Hematopoietic multipotent progenitor cell treated with erythropoietin and hydrocortisone succinate and interleukin-3 and kit ligand, for 6 days (in vitro differentiated cells): ENCODE results near the gene CCDC12.
A peak's percentile ranks its signal among the peaks of the same experiment; 100 is the strongest.

Source experiments
- DNase-seq: peaks from one replicate; pipeline ENCODE4 v3.0.0-alpha.2; 2015

Gene CCDC12

GRCh38 chr3:46954178-46954577 lies 22.4 kb downstream of the CCDC12 start:
- DNase-seq, result no peak

DNA sequence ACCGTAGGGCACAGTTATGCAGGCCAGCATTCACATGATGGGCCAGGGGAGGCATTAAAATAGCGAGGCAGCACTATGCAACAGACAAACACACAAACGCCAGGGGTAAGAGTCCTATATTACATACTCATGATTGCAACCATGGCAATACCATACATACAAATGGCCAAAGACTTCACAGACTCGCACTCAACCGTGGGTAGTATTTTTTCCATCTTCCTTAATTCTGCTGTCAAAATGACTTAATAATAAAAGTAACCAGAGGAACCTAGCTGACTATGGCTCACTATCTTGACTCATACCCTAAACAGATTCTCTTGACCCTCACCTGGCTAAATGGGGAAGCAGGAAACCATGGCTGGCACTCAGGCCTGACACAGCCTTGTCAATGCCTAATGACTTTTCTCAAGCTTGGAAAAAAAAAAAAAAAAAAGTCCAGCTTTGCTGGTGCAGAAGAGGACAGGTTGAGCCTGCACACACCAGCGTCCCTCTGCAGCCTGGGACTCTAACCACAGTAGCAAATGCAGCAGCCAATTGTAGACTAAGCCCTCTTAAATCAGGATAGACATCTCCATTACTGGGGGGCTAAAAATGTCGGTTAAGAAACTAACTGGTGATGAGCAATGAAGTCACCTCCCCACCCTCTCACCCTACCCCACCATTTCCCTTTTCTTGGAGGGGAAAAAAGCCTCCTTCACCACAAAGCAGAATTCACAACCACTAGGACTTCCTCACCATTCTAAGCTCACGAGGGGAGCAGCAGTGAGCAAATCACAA lies 23.1 kb downstream of the CCDC12 start:
- DNase-seq, result peak; percentile 60

- no peak for DNase-seq
Observed at GRCh38 chr3:46952813-46953212, 23.7 kb downstream of the CCDC12 start.

DNA sequence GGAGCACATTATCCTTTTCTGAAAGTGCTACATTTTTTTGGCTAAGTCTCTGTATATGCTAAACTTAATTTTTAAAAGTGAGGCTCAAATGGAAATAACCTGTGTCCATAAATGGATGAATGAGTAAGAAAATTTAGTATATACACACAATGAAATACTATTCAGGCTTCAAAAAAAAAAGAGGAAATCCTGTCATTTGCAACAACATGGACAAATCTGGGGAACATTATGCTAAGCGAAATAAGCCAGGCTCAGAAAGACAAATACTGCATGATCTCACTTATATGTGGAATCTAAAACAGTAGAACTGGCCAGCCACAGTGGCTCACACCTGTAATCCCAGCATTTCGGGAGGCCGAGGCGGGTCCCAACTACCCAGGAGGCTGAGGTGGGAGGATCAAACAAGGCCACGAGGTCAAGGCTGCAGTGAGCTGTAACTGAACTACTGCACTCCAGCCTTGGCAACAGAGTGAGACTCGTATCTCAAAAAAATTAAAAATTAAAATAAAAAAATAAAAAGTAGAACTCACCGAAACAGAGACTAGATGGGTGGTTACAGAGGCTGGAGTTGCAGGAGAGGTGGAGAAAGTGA lies 25.8 kb downstream of the CCDC12 start:
- no peak for DNase-seq

DNA sequence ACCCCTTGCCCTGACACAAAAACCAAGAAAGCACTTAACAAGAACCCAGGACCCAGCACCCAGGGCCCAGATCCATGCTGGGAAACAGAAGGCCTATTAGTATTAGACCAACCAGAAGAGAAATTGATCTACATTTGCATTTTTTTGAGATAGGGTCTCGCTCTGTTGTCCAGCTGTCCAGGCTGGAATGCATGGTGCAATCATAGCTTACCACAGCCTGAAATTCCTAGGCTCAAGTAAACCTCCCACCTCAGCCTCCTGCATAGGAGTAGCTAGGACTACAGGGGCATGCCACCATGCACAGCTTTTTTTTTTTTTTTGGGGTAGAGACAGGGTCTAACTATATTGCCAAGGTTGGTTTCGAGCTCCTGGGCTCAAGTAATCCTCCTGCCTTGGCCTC lies 26.4 kb downstream of the CCDC12 start:
- no peak for DNase-seq

DNA sequence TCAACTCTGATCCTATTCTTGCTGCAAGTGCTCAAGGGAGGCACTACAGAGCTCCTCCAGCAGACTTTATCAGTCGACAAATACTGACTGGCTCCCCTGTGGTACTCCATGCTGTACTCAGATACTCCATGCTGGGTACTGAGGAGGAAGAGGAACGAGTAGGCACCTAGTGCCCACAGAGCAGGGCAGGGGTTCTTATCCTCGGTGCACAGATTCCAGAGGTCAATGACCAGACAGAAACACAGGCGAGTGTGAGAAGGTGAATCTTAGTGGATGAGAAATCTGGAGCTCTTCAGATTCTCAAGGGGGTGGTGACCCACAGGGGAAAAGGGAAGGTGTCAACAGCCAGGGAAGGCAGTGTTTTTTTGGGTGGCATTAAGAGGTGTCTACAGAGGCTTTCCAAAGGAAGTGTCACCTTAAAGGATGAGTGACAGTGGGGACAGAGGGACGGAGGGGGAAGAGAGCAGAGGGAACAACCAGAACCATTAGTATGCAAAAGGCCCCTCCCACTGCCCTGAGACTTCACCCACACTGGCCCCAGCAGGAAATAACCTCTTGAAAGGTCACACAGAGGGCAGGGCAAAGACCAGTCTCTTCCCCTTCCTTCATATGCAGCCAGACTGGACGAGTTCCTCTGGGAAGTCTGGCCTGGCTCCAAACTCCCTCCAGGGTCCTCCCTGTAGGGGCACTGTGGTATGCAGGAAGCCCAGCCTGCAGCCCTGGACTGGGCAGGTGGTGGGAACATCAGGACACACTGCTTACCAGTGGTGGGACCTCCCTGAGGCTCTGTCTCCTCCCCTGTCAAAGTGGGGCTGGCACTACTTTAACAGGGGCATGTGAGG lies 27.5 kb downstream of the CCDC12 start:
- no peak for DNase-seq

DNA sequence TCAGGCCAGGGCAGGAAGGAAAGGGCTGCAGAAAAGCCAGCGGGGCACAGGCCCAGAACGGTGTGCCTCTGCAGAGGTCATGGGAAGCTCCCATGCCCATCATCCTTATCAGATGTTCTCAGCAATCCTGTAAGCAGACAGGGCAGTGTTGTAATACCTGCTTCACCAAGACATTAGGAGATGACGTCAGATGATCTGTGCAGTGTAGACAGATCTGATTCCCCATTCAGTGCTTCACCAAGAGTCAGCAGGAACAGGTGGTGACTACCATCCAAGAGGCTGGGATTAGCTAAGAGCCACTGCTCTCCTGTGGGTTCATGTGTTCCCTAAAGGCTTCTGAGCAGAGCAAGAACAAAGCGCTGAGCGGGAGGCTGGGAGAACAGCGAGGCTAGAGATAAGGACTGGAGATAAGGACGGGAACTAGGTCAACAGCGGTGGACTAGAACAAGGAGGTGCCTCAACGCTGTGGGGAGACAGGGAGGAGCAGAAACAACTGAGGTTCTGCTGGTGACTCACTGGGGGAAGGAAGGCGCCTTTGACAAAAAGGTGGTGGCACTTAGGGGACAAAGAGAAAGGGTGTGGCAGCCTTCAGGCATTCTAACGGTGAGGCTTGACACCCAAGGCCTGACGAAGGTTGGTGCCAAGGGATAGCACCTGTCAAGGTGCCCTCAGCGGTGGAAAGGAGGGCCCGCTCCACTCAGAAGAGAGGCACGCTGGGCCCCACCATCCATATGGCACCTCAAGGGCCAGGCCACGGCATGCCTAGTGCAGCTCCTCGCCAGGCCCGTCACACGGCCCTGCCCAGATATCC lies 28.4 kb downstream of the CCDC12 start:
- DNase-seq, result peak; percentile 89

DNA sequence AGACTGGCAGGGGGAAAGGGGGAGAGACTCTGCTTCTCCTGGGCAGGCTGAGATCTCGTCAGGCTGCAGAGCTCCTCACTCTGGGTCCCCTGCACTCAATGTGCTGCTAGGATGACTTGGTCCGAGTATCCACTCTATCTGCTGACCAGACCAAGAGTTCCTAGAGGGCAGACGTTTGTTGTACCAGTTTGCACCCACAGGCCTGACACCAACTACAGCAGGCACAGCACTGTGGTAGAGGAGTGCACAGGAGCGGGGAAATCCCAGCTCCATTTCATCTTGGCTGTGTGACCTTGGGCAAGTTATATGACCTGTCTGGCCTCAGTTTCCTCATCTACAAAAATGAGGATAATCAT lies 29.0 kb downstream of the CCDC12 start:
- no peak for DNase-seq

DNA sequence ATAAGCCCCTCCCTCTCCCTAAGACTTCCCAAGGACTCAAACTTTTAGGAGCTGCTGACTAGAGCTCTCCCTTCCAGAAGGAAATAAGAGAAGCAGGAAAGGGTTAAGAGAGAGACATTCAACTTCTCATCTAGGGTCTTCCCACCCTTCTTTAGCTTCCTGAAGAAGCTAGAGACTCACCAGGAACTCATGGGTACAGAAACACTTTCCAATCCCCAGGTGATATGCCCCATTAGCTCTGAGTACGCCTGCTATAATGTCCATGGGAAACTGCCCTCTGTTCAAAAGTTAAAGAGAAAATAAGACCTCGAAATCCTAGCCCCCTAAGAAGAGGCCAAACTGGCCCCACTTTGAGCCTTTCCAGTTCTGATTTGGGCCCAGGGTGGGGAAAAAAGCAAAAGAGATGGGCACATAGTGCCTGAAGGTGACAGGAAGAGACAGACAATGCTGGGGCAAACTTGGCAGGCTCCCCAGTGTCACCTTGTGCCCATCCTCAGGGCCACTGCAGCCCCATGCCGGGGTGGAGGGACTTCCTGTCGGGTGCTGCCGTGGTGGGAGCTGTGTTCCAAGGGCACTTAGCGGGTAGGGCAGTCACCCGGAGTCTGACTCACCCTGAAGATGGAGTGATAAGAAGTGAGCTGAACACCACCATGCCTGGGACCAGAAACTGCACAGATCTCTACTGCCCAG lies 29.5 kb downstream of the CCDC12 start:
- DNase-seq, result peak; percentile 93

- peak; percentile 40 for DNase-seq
Observed at GRCh38 chr3:46946416-46946815, 30.1 kb downstream of the CCDC12 start.

DNA sequence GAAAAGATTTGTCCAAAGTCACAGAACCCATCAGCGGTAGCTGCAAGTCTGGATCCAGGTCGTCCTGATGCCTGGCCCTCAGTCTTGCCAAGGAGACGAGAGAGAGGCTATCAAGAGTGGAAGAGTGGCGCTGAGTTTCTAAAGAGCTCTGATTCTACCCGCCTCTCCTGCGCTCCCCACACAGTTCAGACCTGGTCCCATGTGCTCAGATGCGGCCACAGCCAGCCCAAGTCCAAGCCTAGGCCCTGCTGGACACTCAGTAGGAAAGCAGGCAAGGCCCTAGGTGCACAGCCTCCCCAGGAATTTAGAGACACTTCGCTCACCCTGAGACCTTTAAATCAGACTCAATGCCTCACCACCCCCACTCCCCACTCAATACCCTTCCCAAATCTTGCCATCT lies 32.4 kb downstream of the CCDC12 start:
- DNase-seq, result no peak

GRCh38 chr3:46943237-46944187 lies 33.0 kb downstream of the CCDC12 start:
- DNase-seq, result no peak

DNA sequence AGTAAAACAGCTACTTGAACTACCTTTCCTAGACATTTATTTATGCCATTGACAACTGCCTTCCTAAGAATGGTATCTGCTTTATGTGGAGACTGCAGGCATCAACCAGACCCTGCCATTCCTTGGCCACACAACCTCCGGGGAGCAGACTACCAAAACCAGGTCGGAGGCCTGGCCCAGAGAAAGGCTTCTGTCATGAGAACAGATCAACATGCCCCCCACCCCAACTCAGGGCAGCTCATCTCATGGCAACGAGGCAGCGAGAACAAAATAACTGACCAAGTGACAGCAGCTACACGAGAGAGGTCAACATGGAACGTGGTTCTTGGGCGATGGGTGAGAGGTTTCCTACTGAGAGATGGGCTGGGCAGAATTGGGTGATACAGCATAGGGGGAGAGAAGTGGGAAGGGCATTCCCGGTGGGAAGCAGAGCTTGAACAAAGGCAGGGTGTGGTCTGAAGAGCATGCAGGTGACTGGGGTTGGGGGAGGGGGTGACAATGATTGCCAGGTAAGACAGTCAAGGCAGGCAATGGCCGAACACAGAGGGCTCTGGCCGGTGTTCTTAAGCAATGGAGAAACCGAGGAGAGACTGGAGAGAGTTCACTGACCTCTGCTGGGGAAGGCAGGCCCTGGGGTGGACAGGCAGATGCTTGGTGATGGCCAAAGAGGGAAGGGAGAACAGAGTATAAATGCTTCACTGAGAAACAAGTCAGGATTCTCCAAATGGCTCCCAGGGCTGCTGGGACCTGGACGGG lies 33.9 kb downstream of the CCDC12 start:
- no peak for DNase-seq

DNA sequence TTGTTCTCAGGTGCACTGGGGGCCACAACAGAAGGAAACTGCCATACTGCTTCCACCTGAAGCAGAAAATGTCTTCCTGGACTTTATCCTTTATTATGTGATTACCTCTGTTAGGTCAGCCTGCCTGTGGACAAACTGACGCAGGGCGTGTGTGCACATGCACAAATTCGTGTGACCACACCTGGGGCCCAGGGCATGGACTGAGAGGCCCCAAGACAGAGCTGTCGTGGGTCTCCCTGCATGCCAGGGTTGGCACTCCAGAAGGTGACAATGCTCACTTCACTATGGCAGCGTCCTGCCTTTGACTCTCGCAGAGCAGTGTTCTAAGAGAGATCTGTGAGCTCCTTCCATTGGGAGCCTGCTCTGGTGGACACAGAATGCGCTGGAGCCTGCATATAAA lies 34.5 kb downstream of the CCDC12 start:
- DNase-seq, result no peak

GRCh38 chr3:46939578-46940445 lies 36.7 kb downstream of the CCDC12 start:
- no peak for DNase-seq

- DNase-seq, result no peak
Observed at GRCh38 chr3:46938118-46938517, 38.4 kb downstream of the CCDC12 start.

DNA sequence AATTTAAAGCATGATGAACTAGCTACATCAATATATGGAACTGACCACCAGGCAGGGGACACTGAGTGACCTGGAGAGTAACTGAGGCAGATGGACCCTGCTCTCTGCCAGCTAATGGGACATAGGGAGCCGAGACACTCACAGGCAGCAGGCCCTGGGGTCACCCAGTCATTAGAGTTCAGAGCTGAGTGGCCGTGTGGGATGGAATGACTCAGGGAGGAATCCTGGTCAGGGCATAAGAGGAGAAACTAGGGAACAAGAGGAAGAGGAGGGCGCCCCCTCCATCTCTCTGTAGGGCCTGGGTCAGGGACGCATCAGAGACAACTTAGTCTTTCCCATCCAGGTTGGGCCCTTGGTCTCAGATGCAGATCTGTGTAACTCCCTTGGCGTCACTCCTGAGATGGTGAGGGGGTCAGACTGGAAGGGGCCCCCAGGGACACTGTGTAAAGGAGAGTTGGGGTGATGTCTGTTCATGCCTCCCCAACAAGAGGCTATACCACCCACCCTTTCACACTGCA lies 39.8 kb downstream of the CCDC12 start:
- no peak for DNase-seq

DNA sequence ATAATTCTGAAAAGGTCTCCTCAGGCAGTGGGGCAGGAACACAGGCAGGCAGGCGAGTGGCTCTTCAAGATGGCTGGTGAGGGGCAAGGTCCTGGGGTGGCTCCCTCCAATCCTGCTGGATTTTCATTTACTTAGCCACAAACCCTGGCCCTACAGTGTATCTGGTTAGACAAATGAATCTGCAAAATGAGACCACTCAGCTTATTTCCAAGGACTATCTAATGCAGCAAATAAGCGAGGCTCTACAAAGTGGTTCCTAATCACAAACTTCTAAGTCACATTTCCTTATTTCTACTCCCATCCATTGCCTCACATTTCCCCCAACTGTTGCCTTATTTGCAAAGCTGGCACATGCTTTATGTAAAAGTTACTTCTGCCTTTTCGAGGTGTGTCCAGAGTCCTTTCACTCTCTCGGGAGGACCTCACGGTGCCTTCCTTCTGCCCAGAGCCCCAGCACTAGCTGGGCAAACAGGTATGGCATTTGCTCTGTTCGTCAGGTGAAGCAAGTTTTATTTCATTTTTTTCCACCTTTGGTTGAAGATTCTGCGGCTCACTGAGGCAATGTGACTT lies 40.5 kb downstream of the CCDC12 start:
- peak; percentile 45 for DNase-seq
